Spleen (tissue), 11 donors: ENCODE results near the gene AK1. TPM values are rescaled to one million over a fixed set of nuclear protein-coding genes. Genes with fewer than 3 reads are reported as not detected.

Experiments used
- DNase-seq: peaks from one replicate; pipeline ENCODE4 v3.0.0-alpha.2; 2020
- H3K27ac ChIP-seq, 8 donors: fragments of 200-600 bp; sonication (generic) in 7 of 8; 1 replicate in 4 of 8; 2 replicates in 4 of 8; pipeline versions ENCODE4 v1.5.0 to v1.8.0; 2016 to 2021; ENCODE audit warnings: inconsistent platforms in 4 of 8, mild to moderate bottlenecking in 4 of 8, moderate library complexity in 1 of 8
- H3K27me3 ChIP-seq, 7 donors: fragments of 200-600 bp; sonication (generic) in 6 of 7; replicated peaks in 1 of 7; 1 replicate in 4 of 7; 2 replicates in 3 of 7; pipeline versions ENCODE4 v1.5.0 to v1.8.0; 2016 to 2021; ENCODE audit warnings: inconsistent platforms in 3 of 7, mild to moderate bottlenecking in 1 of 7
- H3K36me3 ChIP-seq, 6 donors: fragments of 200-600 bp; sonication (generic) in 5 of 6; 1 replicate in 4 of 6; 2 replicates in 2 of 6; pipeline versions ENCODE4 v1.5.0 to v1.8.0; 2016 to 2021; ENCODE audit warnings: inconsistent platforms in 2 of 6
- H3K4me1 ChIP-seq, 6 donors: fragments of 200-600 bp; sonication (generic) in 5 of 6; 1 replicate in 3 of 6; 2 replicates in 3 of 6; pipeline versions ENCODE4 v1.5.0 to v1.8.0; 2016 to 2021; ENCODE audit warnings: inconsistent platforms in 3 of 6
- H3K4me3 ChIP-seq, 8 donors: fragments of 200-600 bp; sonication (generic) in 7 of 8; 1 replicate in 4 of 8; 2 replicates in 4 of 8; pipeline versions ENCODE4 v1.5.0 to v1.8.0; 2016 to 2021; ENCODE audit warnings: inconsistent platforms in 4 of 8, mild to moderate bottlenecking in 4 of 8, moderate library complexity in 2 of 8
- H3K9me3 ChIP-seq, 8 donors: fragments of 200-600 bp; sonication (generic) in 7 of 8; 1 replicate in 4 of 8; 2 replicates in 4 of 8; pipeline versions ENCODE4 v1.5.0 to v1.8.0; 2016 to 2021; ENCODE audit warnings: inconsistent platforms in 4 of 8
- POLR2A ChIP-seq, 3 donors: fragments of 450-650 bp; IDR thresholded peaks; one replicate each; pipeline ENCODE4 v1.5.1; 2017; ENCODE audit warnings: antibody characterized with exemption in 3 of 3, mild to moderate bottlenecking in 1 of 3
- POLR2AphosphoS5 ChIP-seq, 3 donors: sonication (generic); formaldehyde crosslinking; IDR thresholded peaks; one replicate each; pipeline ENCODE4 v1.5.1; 2017; ENCODE audit warnings: antibody characterized with exemption in 3 of 3
- WGBS, 5 donors: extraction: QIAGEN DNeasy Blood & Tissue Kit in 3 of 5; methylation state at CpG; one replicate each; pipeline versions ENCODE4 v1.1.5 to v1.1.7; 2013 to 2018; 5-methylcytosine and 5-hydroxymethylcytosine counted together
- intact Hi-C: fragments of 100-400 bp; cut with DNase I; formaldehyde crosslinking; loops from one replicate; pipeline ENCODE4 v1.15.0; 2023; ENCODE audit warnings: low total_unique reads
- polyA plus RNA-seq, 3 donors: library from polyadenylated mRNA; stranded (reverse); fragments of 200-250 nt; gene quantifications; one replicate each; pipeline ENCODE4 v1.2.1, GENCODE V29; 2013
- total RNA-seq, 7 donors: library from RNA; depleted of rRNA in 3 of 7; stranded (reverse); fragments of >200 nt in 3 of 7; fragmentation: NEBNext Ultra II Directional in 4 of 7; extraction: Animal tissue kit (Norgen Biotek cat#: 25700) in 4 of 7; gene quantifications; one replicate each; pipeline versions ENCODE4 v1.1.0 to v1.2.1, GENCODE V29; 2016 to 2021
- TF ChIP-seq, protein P1 (sequence below), 11 experiments: fragments of 200-600 bp in 7 of 11; fragments of 450-650 bp in 4 of 11; sonication (generic) in 4 of 11; IDR thresholded peaks in 8 of 11; conservative IDR thresholded peaks in 3 of 11; 1 replicate in 7 of 11; 2 replicates in 4 of 11; pipeline versions ENCODE4 v1.4.0 to v1.8.0; 2016 to 2021; ENCODE audit warnings: antibody characterized with exemption in 11 of 11, inconsistent platforms in 4 of 11, mild to moderate bottlenecking in 1 of 11
- donor health status: healthy with polysubstance abuse.
- donor health status: DM: no; HTN: no; CAD: no; lungs with moderate emphysema.
- donor health status: DM: no; HTN: no; CAD: no.
- donor health status: Bipolar disorder and iron deficiency.
- donor health status: healthy.
- donor health status: DM: no; HTN: no; CAD: no.
- donor health status: DM: yes; HTN: yes; CAD: no.

Gene AK1
- total and polyA plus RNA-seq, 10 donors: 41.3 to 97.9 (median 62.3) TPM

DNA sequence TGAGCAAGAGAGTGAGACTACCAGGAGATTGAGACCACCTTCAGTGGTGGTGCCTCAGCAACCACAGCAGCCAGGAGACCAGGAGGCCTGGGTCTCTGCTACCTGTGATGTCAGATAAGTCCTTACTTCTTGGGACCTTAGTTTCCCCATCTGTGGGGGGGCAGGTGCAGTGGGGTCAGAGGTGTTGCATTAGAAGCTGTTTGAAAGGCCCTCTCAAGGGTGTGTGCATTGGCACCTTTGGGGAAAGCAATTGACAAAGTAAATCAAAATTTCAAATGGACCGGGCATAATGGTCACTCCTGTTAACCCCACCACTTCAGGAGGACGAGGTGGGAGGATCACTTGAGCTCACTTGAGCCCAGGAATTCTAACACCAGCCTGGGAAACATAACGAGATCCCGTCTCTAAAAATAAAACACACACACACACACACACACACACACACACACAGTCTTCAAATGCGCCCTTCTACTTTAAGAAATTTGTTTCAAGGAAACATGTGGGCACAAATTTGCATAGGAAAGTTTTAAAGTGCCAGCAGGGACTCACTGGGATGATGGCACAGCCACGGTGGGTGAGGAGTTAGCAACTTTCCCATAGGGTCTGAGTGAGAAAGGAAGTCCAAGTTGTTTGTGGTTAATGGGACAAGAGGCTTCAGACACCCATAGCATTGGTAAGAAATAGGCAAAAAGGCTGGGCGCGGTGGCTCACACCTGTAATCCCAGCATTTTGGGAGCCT, 1.3 kb upstream of the AK1 start:
- Histone ChIP-seq H3K9me3 (no peaks in the 10 kb centered on the region), H3K27me3 (peaks cover 0 to 17% (median 4%) of the 10 kb centered on the region in 7 donors), H3K27ac (no peak overlapping the region), H3K4me3 (no peak overlapping the region), H3K4me1 (peaks cover 11 to 85% (median 56%) of the 10 kb centered on the region in 6 donors), H3K36me3 (peaks cover 0 to 10% (median 0%) of the 10 kb centered on the region in 6 donors)
- DNase-seq: no peak
- WGBS, 5 donors: 59 to 65% (median 62%) methylated on average over 8 of the region's 8 CpGs
- intact Hi-C loops: no loop called here
- TF ChIP-seq, protein P1, sequence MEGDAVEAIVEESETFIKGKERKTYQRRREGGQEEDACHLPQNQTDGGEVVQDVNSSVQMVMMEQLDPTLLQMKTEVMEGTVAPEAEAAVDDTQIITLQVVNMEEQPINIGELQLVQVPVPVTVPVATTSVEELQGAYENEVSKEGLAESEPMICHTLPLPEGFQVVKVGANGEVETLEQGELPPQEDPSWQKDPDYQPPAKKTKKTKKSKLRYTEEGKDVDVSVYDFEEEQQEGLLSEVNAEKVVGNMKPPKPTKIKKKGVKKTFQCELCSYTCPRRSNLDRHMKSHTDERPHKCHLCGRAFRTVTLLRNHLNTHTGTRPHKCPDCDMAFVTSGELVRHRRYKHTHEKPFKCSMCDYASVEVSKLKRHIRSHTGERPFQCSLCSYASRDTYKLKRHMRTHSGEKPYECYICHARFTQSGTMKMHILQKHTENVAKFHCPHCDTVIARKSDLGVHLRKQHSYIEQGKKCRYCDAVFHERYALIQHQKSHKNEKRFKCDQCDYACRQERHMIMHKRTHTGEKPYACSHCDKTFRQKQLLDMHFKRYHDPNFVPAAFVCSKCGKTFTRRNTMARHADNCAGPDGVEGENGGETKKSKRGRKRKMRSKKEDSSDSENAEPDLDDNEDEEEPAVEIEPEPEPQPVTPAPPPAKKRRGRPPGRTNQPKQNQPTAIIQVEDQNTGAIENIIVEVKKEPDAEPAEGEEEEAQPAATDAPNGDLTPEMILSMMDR (IDR thresholded peaks at IDR 0.05 in 8 of 11, conservative IDR thresholded peaks at IDR 0.05 in 3 of 11): no peak
- TF ChIP-seq POLR2A (IDR thresholded peaks at IDR 0.05) (no peak), POLR2AphosphoS5 (IDR thresholded peaks at IDR 0.05) (no peak)

GRCh38 chr9:127878001-127878651, 651 bp upstream of the AK1 start:
- TF ChIP-seq POLR2A (IDR thresholded peaks at IDR 0.05) (no peak), POLR2AphosphoS5 (IDR thresholded peaks at IDR 0.05) (no peak)
- TF ChIP-seq, protein P1 (IDR thresholded peaks at IDR 0.05 in 8 of 11, conservative IDR thresholded peaks at IDR 0.05 in 3 of 11): no peak
- no peaks in the 10 kb centered on the region for H3K9me3 ChIP-seq
- H3K4me1 ChIP-seq: peaks cover 14 to 87% (median 59%) of the 10 kb centered on the region in 6 donors
- peaks cover 0 to 17% (median 4%) of the 10 kb centered on the region in 7 donors for H3K27me3 ChIP-seq
- H3K27ac ChIP-seq: peak overlapping the region in 7 of 8 donors; percentile 35 to 83 (median 79)
- peak overlapping the region in 7 of 8 donors; percentile 37 to 71 (median 42) for H3K4me3 ChIP-seq
- intact Hi-C loops: no loop called here
- WGBS, 5 donors: 61 to 89% (median 76%) methylated on average over 12 to 18 of the region's 18 CpGs
- DNase-seq: no peak
- peaks cover 0 to 4% (median 0%) of the 10 kb centered on the region in 6 donors for H3K36me3 ChIP-seq

DNA sequence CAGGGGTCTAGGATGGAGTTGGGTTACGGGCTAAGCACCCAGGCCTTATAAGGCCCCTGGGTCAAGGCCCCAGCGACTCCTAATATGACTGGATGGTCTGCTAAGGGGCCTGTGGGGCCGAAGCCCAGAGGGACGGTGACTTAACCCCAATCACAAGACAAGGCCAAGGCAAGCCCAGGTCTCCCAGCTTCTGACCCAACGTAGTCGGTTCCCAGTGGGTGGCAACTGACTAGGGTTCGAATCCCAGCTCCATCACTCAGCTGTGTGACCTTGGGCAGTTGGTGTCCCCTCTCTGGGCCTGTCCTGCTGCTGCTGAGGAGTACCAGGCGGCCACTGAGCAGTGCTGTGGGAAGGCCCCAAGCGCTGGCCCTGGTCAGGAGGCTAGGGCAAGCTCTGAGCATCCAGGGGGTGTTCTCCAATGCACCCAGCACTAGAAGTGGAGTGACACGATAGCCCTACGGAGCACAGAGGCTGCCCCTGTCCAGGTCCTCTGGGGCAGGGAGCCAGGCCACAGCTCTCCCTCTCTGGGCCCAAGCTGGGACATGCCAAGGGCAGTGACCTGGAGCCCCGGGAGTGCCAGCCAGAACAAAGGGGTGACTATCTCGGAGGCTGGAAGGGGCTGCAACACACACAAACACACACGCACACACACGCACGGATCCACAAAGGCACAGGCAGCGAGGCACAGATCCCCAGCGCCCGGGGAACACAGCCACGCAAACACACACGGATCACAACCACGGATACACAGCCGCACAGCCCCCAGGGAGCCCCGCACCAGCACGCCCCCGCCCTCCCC, 512 bp downstream of the AK1 start:
- peak; percentile 68 for DNase-seq
- peaks cover 14 to 87% (median 50%) of the 10 kb centered on the region in 6 donors for H3K4me1 ChIP-seq
- peak overlapping the region; percentile 37 to 71 (median 40) for H3K4me3 ChIP-seq
- peaks cover 0 to 17% (median 4%) of the 10 kb centered on the region in 7 donors for H3K27me3 ChIP-seq
- peak overlapping the region; percentile 15 to 83 (median 78) for H3K27ac ChIP-seq
- no peaks in the 10 kb centered on the region for H3K9me3 ChIP-seq
- TF ChIP-seq POLR2A (IDR thresholded peaks at IDR 0.05) (no peak), POLR2AphosphoS5 (IDR thresholded peaks at IDR 0.05) (no peak)
- TF ChIP-seq, protein P1 (IDR thresholded peaks at IDR 0.05 in 8 of 11, conservative IDR thresholded peaks at IDR 0.05 in 3 of 11): no peak
- H3K36me3 ChIP-seq: peaks cover 0 to 13% (median 0%) of the 10 kb centered on the region in 6 donors
- intact Hi-C loops: no loop called here
- 32 to 73% (median 40%) methylated on average over 8 to 26 of the region's 26 CpGs for WGBS, 5 donors
